Keratinocyte (primary cell): ENCODE data around the gene GPSM1.

Source experiments
- EZH2 ChIP-seq: IDR thresholded peaks from one replicate; pipeline ENCODE4 v1.6.1; 2012; ENCODE audit warnings: inconsistent platforms, mild to moderate bottlenecking, low read length, moderate library complexity
- TF ChIP-seq, protein P1 (sequence below), 3 experiments: IDR thresholded peaks in 1 of 3; conservative IDR thresholded peaks in 1 of 3; optimal IDR thresholded peaks in 1 of 3; 2 replicates in 2 of 3; 3 replicates in 1 of 3; pipeline versions ENCODE3 to v1.5.1; 2011; ENCODE audit warnings: low read length in 3 of 3, mild to moderate bottlenecking in 3 of 3, moderate library complexity in 2 of 3, control low read depth in 1 of 3, inconsistent platforms in 1 of 3; ENCODE audit not compliant: insufficient read depth in 2 of 3; ENCODE audit errors: extremely low read depth in 1 of 3

DNA sequence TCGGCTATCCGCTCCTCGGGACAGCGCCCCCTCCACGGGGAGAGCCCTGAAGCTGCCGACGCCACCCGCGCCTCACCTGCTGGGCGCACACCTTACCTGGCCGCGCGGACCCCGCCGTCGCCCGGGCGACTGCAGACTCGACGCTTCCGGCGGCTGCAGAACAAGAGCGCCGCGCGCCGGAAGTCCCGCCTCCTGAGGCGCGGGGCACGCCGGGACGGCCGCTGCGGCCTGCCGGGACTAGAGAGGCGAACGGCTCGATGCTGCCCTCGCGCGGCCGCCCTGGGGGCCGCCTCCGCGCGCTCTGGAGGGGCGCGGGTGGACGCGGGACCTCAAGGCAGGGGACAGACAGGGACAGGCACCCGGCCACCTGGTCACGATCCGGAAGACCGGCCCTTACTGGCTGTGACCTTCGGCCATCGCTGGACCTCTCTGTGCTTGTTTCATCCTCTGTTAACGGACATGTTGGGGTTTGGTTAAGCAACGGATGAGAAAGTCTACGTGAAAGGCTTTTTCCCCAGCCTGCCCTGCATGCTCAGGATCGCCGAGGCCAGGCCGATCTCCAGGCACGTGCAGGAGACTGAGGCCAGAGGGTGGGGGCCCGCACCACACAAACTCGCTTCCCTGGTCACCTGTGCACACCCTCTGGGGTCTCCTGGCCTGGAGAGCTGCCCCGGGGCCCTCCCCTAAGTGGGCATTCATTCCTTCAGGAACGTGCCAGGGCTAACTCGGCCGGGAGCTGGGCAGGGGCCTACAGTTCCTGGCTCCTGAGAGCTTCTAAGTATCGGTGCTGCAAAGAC lies 72.9 kb downstream of the GPSM1 start, which contains the start of gene SNAPC4:
- TF ChIP-seq, protein P1, sequence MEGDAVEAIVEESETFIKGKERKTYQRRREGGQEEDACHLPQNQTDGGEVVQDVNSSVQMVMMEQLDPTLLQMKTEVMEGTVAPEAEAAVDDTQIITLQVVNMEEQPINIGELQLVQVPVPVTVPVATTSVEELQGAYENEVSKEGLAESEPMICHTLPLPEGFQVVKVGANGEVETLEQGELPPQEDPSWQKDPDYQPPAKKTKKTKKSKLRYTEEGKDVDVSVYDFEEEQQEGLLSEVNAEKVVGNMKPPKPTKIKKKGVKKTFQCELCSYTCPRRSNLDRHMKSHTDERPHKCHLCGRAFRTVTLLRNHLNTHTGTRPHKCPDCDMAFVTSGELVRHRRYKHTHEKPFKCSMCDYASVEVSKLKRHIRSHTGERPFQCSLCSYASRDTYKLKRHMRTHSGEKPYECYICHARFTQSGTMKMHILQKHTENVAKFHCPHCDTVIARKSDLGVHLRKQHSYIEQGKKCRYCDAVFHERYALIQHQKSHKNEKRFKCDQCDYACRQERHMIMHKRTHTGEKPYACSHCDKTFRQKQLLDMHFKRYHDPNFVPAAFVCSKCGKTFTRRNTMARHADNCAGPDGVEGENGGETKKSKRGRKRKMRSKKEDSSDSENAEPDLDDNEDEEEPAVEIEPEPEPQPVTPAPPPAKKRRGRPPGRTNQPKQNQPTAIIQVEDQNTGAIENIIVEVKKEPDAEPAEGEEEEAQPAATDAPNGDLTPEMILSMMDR (optimal IDR thresholded peaks at IDR 0.05 in 1 of 3, IDR thresholded peaks at IDR 0.05 in 1 of 3, conservative IDR thresholded peaks at IDR 0.05 in 1 of 3; ENCODE audit: extremely low read depth in 1 of 3, insufficient read depth in 2 of 3, low read length in 3 of 3) = peak in 2 of 3 experiments; percentile 76 to 83
- no peak for TF ChIP-seq EZH2
